Natural killer cell treated with Interleukin-12 subunit alpha and Interleukin-12 subunit beta and Interleukin-15 and Interleukin-18, amount 100 ng/mL, for 72 hours (primary cell): ENCODE data around the gene OMG. TPM values are rescaled to one million over a fixed set of nuclear protein-coding genes. Genes with fewer than 3 reads are reported as not detected.
A peak's percentile ranks its signal among the peaks of the same experiment; 100 is the strongest.
"Not testable (repeated sequence)": the region's sequence is repeated elsewhere in the genome, so short reads cannot be mapped to it uniquely, and the experiment has no call there.

Source experiments
- ATAC-seq, 2 donors: fragments of 150-1000 bp; cut with Tn5 transposase in 1 of 2; sonication (Bioruptor Pico), chemical (Tn5 transposase) in 1 of 2; 2 replicates each; pipeline ENCODE4 v1.10.0; 2021
- DNase-seq: peaks from one replicate; pipeline ENCODE4 v3.0.0; 2022; ENCODE audit warnings: low spot score
- H3K27ac Mint-ChIP-seq, 2 donors: 1 replicate in 1 of 2; 2 replicates in 1 of 2; pipeline ENCODE4 v1.8.0; 2022; ENCODE audit warnings: mixed read lengths in 2 of 2, mild to moderate bottlenecking in 1 of 2, moderate library complexity in 1 of 2
- H3K27me3 Mint-ChIP-seq, 2 donors: 1 replicate in 1 of 2; 2 replicates in 1 of 2; pipeline ENCODE4 v1.8.0; 2022; ENCODE audit warnings: mixed read lengths in 2 of 2
- H3K36me3 Mint-ChIP-seq: one replicate; pipeline ENCODE4 v1.8.0; 2022; ENCODE audit warnings: mixed read lengths
- H3K4me1 Mint-ChIP-seq, 2 donors: 1 replicate in 1 of 2; 2 replicates in 1 of 2; pipeline ENCODE4 v1.8.0; 2022; ENCODE audit warnings: low read depth in 2 of 2, mixed read lengths in 2 of 2, mild to moderate bottlenecking in 1 of 2
- H3K4me3 Mint-ChIP-seq: one replicate; pipeline ENCODE4 v1.8.0; 2022; ENCODE audit warnings: mixed read lengths
- H3K9me3 Mint-ChIP-seq: 2 replicates; pipeline ENCODE4 v1.8.0; 2022; ENCODE audit warnings: mixed read lengths
- total RNA-seq, 2 donors: library from RNA; stranded (reverse); gene quantifications; one replicate each; pipeline ENCODE4 v1.2.3, GENCODE V29; 2022

OMG gene
- 1 to 10 TPM in 1 of 2 donors, under 1 TPM in 1; 0.48 to 1.4 TPM for total RNA-seq

GRCh38 chr17:31297090-31297489, at the start of gene OMG:
OMG (minus strand) TSS chr17:31297239; CDS start chr17:31296331, 908 bp downstream.
- H3K4me3 Mint-ChIP-seq: no peak within 1 kb of the TSS
- no peaks in the 10 kb centered on the region for H3K27me3 Mint-ChIP-seq
- DNase-seq (no peak), ATAC-seq (no peak)
- H3K36me3 Mint-ChIP-seq: no peaks in the 10 kb centered on the region
- peaks cover 0 to 13% of the 10 kb centered on the region in 2 donors for H3K4me1 Mint-ChIP-seq
- no peak within 1 kb of the TSS for H3K27ac Mint-ChIP-seq
- no peaks in the 10 kb centered on the region for H3K9me3 Mint-ChIP-seq

GRCh38 chr17:31345191-31345747, 48.2 kb upstream of the OMG start:
- H3K27ac Mint-ChIP-seq, H3K27me3 Mint-ChIP-seq, DNase-seq, H3K9me3 Mint-ChIP-seq, H3K4me1 Mint-ChIP-seq, H3K4me3 Mint-ChIP-seq: not testable (repeated sequence)
- ATAC-seq: peak in 1 of 2 donors; percentile 32
- peaks cover 11% of the 10 kb centered on the region for H3K36me3 Mint-ChIP-seq

- DNase-seq: no peak
- Mint-ChIP-seq H3K9me3 (no peaks in the 10 kb centered on the region), H3K4me3 (no peak overlapping the region), H3K36me3 (peaks cover 5% of the 10 kb centered on the region), H3K27ac (no peak overlapping the region), H3K27me3 (no peaks in the 10 kb centered on the region), H3K4me1 (no peaks in the 10 kb centered on the region)
- ATAC-seq: no peak
These were observed 43.0 kb upstream of the OMG start for GRCh38 chr17:31339906-31340661.

- no peak overlapping the region for H3K27ac Mint-ChIP-seq
- DNase-seq (no peak), ATAC-seq (no peak)
- H3K9me3 Mint-ChIP-seq: no peaks in the 10 kb centered on the region
- H3K27me3 Mint-ChIP-seq: no peaks in the 10 kb centered on the region
- H3K36me3 Mint-ChIP-seq: no peaks in the 10 kb centered on the region
- H3K4me3 Mint-ChIP-seq: no peak overlapping the region
- no peaks in the 10 kb centered on the region for H3K4me1 Mint-ChIP-seq
These were observed 32.2 kb upstream of the OMG start for GRCh38 chr17:31329221-31329620.

GRCh38 chr17:31328160-31328535, 31.1 kb upstream of the OMG start:
- no peak for ATAC-seq

GRCh38 chr17:31327534-31328159, 30.6 kb upstream of the OMG start:
- H3K27ac Mint-ChIP-seq: no peak overlapping the region
- no peaks in the 10 kb centered on the region for H3K27me3 Mint-ChIP-seq
- no peaks in the 10 kb centered on the region for H3K36me3 Mint-ChIP-seq
- no peak for DNase-seq
- ATAC-seq: no peak
- H3K4me3 Mint-ChIP-seq: no peak overlapping the region
- H3K4me1 Mint-ChIP-seq: peaks cover 5 to 6% of the 10 kb centered on the region in 2 donors
- H3K9me3 Mint-ChIP-seq: no peaks in the 10 kb centered on the region

More at GRCh38 chr17:31328160-31328535, 31.1 kb upstream of the OMG start:
- Mint-ChIP-seq H3K4me1 (peaks cover 4 to 5% of the 10 kb centered on the region in 2 donors), H3K9me3 (no peaks in the 10 kb centered on the region), H3K27ac (no peak overlapping the region), H3K27me3 (no peaks in the 10 kb centered on the region), H3K4me3 (no peak overlapping the region), H3K36me3 (no peaks in the 10 kb centered on the region)
- DNase-seq: no peak

GRCh38 chr17:31323551-31323950, 26.5 kb upstream of the OMG start:
- H3K4me1 Mint-ChIP-seq: peaks cover 21 to 33% of the 10 kb centered on the region in 2 donors
- ATAC-seq: no peak
- H3K9me3 Mint-ChIP-seq: no peaks in the 10 kb centered on the region
- no peak for DNase-seq
- peak overlapping the region; percentile 57 to 93 for H3K27ac Mint-ChIP-seq
- H3K27me3 Mint-ChIP-seq: no peaks in the 10 kb centered on the region
- H3K36me3 Mint-ChIP-seq: peaks cover 4% of the 10 kb centered on the region
- H3K4me3 Mint-ChIP-seq: no peak overlapping the region

- ATAC-seq (peak; percentile 35 to 45), DNase-seq (no peak)
- Mint-ChIP-seq H3K4me3 (peak overlapping the region; percentile 91), H3K9me3 (no peaks in the 10 kb centered on the region), H3K27ac (peak overlapping the region; percentile 93 to 94), H3K4me1 (peaks cover 31 to 47% of the 10 kb centered on the region in 2 donors), H3K27me3 (no peaks in the 10 kb centered on the region), H3K36me3 (peaks cover 11% of the 10 kb centered on the region)
These were observed 24.9 kb upstream of the OMG start for GRCh38 chr17:31321966-31322365.

- Mint-ChIP-seq H3K4me3 (peak within 1 kb of the TSS; percentile 91), H3K36me3 (peaks cover 11% of the 10 kb centered on the region), H3K27me3 (no peaks in the 10 kb centered on the region), H3K9me3 (no peaks in the 10 kb centered on the region), H3K27ac (peak within 1 kb of the TSS; percentile 93 to 94), H3K4me1 (peaks cover 33 to 51% of the 10 kb centered on the region in 2 donors)
- ATAC-seq (peak; percentile 89 to 93), DNase-seq (peak; percentile 81)
These were observed 24.4 kb upstream of the OMG start, which contains the start of gene EVI2A for GRCh38 chr17:31321481-31321880. EVI2A (minus strand) TSS chr17:31321622; CDS start chr17:31319013, 2,609 bp downstream.

- no peak for ATAC-seq
- H3K36me3 Mint-ChIP-seq: peaks cover 11% of the 10 kb centered on the region
- peak overlapping the region; percentile 91 for H3K4me3 Mint-ChIP-seq
- no peaks in the 10 kb centered on the region for H3K27me3 Mint-ChIP-seq
- DNase-seq: no peak
- H3K27ac Mint-ChIP-seq: peak overlapping the region; percentile 93 to 94
- H3K9me3 Mint-ChIP-seq: no peaks in the 10 kb centered on the region
- H3K4me1 Mint-ChIP-seq: peaks cover 33 to 51% of the 10 kb centered on the region in 2 donors
These were observed 23.8 kb upstream of the OMG start for GRCh38 chr17:31320791-31321190.

- Mint-ChIP-seq H3K27ac (peak overlapping the region; percentile 93 to 94), H3K4me1 (peaks cover 33 to 51% of the 10 kb centered on the region in 2 donors), H3K9me3 (no peaks in the 10 kb centered on the region), H3K36me3 (peaks cover 11% of the 10 kb centered on the region), H3K4me3 (peak overlapping the region; percentile 91), H3K27me3 (no peaks in the 10 kb centered on the region)
- no peak for DNase-seq
- ATAC-seq: no peak
These were observed 23.2 kb upstream of the OMG start for GRCh38 chr17:31320241-31320640.

GRCh38 chr17:31318851-31319661, 22.0 kb upstream of the OMG start:
- Mint-ChIP-seq H3K4me3 (peak overlapping the region; percentile 91), H3K27me3 (no peaks in the 10 kb centered on the region), H3K36me3 (peaks cover 11% of the 10 kb centered on the region), H3K27ac (peak overlapping the region; percentile 93 to 94), H3K4me1 (peaks cover 38 to 59% of the 10 kb centered on the region in 2 donors), H3K9me3 (no peaks in the 10 kb centered on the region)
- ATAC-seq (peak; percentile 39 to 62), DNase-seq (no peak)

GRCh38 chr17:31318298-31318801, 21.3 kb upstream of the OMG start:
- Mint-ChIP-seq H3K27me3 (no peaks in the 10 kb centered on the region), H3K27ac (peak overlapping the region; percentile 93 to 94), H3K4me3 (peak overlapping the region; percentile 91), H3K36me3 (peaks cover 11% of the 10 kb centered on the region), H3K4me1 (peaks cover 37 to 54% of the 10 kb centered on the region in 2 donors), H3K9me3 (no peaks in the 10 kb centered on the region)
- peak; percentile 57 to 63 for ATAC-seq
- peak; percentile 61 for DNase-seq
